Medulla oblongata (tissue), 1 donor: ENCODE results near the gene UQCC2.

Experiments used
- DNase-seq: peaks from one replicate; pipeline ENCODE4 v3.0.0-alpha.2; 2015; ENCODE audit errors: extremely low spot score

Gene UQCC2

DNA sequence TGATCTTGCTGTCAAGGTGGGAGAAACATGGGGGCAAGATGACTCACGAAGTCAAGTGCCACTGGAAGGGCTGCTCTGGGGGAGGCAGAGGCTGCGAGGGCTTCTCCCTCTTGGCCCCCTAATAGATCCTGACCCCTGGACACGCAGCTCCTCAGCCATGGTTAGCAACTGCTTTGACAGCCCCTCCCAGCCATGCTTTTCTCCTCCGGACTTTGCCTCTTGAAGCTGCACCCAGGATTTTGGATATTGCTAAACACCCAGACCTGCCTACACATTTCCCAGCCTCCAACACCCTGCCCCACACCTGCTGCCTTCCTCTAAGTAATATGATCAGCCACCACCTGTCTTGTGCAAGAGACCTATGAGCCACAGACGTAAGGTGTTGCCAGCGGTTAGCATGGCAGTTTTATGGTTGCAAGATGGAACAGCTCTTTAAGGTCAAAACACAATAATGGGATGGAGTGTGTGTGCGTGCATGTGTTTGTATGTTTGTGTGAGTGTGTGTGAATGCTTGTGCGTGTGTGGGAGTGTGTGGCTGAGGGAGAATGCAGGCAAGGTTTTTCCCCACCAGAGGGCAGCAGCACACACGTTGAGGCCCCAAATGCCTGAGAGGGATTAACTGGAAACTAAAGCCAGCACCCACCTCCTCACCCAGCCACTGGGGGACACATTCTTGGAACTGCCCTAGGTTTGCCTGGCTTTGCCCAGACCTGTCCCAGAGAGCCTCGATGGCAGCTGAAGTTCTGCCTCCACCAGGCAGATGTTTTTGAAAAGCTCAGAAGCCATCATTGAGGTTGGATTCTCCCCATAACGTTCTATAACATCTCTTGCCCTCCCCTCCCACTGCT lies 32.7 kb upstream of the UQCC2 start:
- DNase-seq, result peak; percentile 89

DNA sequence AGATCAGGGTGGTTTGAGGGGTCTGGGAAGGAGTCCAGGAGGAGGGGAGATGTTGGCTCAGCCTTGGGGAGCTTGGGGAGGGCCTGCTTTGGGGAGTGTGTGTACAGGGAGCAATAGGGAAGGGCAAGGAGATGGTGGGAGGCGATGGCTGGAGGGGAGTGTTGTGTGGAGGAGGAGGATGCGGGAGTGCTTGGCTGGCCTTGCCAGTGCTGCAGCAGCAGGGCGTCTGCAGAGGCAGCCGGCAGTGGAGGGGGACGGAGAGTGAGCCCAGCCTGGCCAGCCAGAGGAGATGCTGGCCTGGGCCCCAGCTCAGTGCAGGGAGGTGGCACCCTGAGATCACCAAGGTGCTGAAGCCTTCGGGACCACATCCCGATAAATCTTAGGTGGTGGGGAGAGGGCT lies 31.3 kb upstream of the UQCC2 start:
- no peak for DNase-seq

DNA sequence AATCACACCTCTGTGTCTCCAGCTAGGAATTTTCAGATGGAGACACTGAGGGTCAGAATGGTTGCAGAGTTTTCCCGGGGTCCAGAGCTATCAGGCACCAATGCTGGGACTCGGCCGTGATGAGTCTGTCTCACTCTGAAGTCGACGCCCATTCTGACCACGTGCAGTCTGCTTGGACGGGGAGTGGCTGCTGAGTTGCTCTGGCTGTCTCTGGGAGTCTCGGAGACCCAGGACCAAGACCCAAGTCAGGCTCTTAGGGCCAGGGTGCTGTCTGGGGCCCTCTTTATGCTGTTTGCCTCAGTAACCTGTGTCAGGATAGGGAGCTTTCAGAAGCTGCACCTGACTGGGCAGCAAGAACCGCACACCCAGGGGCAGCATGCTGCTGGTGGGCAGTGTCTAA lies 30.6 kb upstream of the UQCC2 start:
- DNase-seq, result no peak

DNA sequence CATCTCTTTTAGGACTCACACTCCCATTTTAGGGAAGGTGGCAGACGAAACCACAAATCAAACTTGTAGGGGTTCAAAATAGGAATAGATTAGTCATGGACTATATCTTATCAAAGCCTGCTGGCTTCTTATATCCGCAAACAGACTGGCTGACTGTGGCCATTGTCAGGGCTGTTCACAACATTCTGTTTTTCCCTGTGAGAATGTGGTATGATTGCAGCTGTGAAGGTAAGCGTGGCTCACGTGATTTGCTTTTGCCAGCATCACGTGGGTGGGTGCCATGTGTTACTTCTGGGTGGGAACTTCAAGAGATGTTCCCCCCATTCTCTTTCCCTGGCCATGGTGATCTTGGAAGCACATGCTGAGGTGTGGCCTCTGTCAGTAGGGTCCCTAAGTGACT lies 29.3 kb upstream of the UQCC2 start:
- no peak for DNase-seq

DNA sequence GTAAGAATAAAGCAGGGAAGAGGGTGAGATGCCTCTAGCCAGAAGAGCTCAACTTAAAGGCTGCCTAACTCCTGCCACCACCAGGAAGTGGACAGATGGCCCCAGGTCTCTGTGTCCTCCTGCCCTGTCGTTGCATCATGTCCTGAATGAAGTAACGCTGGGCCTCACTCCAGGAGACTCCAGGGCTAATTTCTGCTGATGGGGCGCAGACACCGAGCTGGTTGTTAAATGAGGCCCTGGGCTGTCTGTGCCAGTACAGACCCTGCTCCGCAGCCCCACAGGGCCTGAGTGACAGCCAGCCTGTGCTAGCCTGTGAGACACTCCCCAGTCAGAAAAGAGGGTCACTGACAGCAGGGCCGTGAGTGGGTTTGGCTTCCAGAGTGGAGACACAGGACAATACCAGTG lies 28.7 kb upstream of the UQCC2 start:
- DNase-seq, result peak; percentile 50

DNA sequence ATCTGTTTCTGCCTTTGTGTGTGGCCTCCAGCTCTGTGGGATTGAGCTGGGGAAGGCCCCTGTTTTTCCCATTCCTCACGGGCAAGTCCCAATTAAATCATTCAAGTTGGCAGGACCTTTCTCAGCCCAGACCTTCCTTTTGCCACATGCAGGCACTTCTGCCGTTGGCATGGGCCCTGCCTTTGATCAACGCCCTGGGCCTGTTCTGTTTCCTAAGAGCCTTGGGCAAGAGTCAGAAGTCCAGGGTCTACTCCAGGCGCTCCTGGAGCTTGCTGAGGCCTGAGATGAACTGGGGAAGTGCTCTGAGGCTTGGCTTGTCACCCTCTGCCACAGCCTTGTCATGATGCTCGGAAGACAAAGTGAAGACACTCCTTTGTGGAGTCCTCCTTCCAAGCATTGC lies 28.1 kb upstream of the UQCC2 start:
- DNase-seq, result no peak

DNA sequence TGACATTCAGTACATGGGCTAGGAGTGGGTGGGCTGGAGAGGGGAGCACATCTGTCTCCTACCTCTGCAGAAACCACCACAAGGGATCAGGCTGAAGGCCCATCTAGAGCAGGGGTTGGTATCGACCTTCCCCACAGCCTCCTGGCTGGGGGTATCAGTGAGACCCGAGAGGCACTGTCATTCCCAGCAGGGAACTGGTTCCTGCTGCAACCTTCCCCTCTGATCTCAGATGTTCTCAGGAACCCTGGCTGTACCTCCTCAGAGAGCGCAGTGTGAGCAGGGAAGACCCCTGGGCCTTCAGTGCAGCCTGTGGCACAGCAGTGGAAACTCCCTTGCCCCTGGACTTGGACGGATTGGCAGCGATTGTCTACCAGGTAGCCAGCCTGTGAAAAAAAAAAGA lies 27.4 kb upstream of the UQCC2 start:
- no peak for DNase-seq

DNA sequence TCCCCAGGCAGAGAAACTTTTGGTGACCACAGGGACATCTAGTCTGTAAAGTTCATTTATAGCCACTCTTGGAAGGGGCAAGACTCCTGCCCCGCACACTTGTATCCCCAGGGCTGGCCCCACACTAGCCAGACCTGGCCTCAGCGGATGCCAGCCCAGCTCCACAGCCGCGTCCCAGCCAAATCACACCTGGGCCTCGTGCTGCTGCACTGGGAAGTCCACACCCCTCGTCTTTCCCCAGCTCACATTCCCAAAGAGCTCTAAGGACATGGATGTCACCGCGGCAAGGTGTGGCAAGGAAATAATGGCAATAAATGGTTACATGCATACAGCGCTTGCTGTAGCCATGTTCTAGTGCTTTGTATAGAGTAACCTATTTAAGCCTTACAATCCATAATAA lies 26.7 kb upstream of the UQCC2 start:
- DNase-seq, result no peak

DNA sequence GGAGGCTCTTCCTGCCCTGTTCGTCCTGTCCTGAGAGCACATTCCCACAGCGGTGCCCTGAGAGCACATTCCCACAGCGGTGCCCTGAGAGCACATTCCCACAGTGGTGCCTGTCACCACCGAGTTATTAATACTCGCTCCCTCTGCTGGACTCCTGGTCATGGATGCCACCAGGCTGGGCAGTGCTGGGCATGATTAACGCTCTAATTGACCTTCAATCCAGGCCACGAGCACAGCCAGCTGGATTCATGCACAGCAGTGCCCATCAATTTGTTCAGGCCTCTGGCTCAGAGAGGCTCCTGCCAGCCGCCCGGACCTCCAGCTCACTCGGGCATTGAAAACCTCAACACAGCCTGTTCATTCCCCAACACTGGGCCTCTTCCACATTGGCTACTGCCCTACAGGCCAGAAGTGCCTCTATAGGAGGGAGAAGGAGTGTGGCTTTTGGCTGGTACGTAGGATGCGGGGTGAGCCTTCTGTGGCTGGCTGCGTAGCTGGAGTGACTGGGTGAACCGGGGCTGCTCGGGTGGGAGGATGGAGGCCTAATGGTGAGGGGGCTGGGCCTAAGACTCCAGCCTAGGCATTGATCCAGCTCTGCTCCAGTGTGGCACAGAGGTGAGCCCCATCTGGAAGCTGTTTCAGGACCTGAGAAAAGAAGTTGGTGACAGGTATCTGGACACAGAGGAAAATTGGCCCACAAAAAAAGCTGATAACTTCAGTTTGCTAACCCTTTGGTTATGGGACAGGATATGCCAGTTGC lies 25.9 kb upstream of the UQCC2 start:
- DNase-seq, result peak; percentile 23

DNA sequence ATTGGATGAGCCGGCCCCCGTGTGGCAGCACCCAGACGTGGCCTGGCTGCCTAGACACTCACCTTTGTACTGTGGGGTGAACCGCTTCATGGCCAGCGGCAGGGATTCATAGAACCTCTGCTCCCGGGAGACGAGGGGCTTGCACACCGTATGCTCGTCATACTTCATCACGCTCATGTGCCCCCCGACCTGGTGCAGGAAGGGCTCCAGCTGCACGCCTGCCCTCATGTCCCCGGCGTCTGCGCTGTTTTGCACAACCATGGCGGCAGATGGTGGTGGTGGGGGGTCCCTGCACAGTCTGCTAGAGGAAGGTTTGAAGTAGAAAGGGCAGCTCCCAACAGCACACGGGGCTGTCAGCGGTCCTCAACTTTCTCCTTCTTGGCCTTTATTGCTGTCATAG lies 23.7 kb upstream of the UQCC2 start:
- no peak for DNase-seq

DNA sequence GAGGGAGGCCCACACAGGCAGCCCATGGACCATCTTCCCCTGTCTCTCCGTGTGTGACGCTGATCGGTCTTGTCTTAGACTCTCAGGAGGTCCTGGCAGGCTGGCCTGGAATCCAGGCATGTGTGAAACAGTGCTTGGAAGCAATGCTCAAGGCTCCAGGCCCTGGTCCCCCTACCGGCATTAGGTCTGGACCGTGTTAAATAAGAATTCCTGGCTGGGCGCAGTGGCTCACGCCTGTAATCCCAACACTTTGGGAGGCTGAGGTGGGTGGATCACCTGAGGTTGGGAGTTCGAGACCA lies 22.2 kb upstream of the UQCC2 start:
- DNase-seq, result no peak

DNA sequence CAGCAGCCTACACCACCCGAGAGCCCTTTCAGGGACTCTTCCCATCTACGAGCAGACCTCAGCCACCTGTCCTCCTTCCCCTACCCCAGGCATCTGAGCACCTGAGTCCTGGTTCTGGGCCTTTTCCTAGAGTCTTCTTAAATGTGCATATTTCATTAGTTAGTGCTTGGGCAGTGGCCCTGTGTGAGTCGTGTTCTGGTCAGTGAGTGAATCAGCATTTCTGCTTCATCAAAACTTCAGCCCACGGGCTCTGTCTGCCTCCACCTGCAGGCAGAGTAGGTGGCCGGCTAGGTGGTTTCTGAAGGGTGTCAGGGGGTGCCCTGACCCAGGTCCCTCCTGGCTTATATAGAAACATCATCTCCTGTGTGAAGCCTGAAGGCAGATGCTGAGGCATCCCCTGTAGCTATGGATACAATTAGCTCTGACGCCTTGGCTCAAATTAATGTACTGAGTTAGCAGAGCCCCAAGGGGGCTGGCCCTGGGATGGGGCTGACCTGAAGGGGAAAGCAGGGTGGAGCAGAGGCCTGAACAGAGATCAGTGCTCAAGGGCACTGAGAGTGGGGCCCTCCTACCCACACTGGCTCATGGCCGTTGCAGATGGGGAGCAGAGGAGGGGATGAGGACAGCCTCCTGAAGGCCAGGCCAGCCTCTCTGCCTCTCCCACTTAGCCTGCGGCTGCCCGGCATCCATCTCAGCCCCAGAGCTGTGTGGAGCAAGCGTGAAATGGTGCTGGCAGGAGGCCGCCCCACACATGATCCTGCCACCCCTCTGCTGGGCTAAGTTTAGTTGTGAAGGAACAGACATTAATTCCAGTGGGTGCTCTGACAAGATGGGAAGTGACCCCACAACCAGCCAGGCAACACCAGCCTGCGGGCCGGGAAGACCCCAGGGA lies 21.6 kb upstream of the UQCC2 start:
- no peak for DNase-seq

DNA sequence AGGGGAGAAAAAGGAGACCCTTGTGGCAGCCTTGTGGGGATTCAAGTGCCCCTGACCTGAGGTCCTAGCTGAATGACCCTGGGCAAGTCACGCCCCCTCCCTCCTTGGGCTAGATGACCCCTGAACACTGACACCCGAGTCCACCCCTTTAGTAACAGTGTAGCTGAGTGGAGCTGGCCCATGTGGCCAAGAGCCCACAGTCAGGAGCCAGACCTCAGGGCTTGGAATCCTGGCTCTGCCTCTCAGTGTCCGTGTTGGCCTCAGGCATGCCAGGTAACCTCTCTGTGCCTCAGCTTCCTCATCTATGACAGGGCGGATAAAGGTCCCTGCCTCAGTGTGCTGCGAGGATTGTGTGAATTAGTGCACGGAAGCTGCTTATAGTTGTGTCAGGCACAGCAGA lies 20.9 kb upstream of the UQCC2 start:
- no peak for DNase-seq

DNA sequence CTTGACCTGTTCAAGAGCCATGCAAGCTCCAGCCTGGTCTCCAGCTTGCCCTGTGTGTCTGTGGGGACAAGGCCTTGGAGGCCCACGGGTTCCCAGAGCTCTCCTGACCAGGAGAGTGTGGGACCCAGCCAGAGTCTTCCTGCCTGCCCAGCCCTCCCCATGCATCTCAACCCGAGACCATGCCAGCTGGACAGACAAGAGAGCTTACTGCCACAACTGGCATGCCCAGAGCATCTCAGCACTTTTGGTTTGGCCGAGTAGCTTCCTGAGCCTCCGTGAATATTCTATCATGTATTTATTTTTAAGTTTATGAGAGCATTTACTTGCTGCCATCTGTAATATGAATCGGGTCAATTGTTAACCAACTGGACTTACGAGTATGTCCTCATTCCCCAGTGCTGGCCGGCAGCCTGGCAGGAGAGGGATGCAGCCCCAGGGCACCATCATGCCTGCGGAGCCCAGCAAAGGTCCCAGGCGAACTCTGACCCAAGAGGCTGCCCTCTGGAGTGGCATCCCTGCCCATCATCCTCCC lies 20.3 kb upstream of the UQCC2 start:
- peak; percentile 15 for DNase-seq

DNA sequence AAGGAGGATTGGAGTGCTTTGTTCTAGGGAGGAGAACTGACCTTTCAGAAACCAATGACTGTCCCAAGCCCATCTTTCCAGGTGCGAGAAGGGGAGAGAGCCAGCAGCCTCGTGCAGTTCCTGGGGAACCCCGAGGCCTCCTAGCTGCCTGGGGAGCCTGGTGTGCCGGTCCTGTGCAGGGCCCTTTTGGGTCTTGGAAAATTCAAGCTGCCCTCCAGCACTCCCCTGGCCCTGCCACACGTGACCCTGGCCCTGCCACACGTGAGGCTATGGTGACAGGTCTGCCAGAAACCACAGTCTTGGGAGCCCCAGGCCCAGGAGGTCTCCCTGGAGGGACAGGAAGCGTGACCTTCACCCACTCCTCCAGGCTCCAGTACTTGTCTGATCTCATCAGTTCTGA lies 19.5 kb upstream of the UQCC2 start:
- DNase-seq, result no peak

DNA sequence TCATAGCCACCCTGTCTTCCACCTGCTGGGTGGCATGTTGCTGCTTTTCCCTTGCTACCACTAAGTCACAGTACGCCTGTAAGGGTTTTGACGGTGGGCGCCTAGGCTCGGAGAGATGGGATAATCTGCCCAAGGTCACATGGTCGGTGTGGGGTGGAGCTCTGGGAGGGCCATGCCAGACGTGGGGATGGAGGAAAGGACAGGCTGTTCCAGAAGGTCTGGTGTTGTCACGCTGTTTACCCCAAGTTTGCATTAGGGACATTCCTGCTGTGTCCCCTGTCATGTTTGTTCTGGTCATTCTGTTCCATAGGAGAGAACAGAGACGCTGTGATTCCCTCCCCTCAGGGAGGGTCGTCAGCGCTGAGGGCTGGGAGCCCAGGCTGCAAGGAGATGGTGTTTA lies 19.1 kb upstream of the UQCC2 start:
- no peak for DNase-seq

DNA sequence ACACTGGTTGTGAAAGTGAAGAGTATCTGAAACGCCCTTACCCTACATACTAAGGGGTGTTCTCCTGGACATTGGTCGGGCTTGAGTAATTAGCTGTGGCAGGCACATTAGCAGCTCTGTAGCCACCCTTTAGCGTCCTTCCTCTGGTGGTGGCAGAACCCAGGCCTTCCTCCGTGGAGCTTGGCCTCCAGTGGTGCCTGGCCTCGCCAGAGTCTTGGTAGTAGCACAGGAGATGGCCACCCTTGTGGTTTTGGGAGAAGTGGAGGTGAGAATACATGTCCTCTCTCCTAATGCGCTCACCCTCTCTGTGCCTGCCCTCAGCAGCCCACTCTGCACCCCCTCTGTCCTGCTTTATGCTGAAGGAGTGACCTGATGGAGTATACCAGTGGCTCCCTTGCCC lies 17.6 kb upstream of the UQCC2 start:
- no peak for DNase-seq

DNA sequence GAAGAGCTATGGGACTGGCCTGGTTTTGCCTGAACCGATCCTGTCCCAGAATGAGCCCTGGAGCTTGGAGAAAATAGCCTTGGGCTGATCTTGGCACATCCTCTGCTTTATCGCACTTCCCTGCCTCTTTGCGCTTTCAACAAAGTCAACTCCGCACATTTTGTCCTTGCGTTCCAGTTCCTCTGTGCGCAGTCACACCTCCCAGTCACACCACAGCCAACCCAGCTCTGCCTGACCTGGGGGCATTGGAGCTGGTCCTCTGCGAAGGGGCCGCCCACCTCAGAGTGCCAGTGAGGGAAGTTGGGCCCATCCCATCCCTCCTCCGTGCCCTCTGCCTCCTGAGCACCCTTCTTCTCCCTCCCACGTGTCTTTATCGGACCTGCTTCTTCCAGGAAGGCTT lies 16.9 kb upstream of the UQCC2 start:
- DNase-seq, result no peak

DNA sequence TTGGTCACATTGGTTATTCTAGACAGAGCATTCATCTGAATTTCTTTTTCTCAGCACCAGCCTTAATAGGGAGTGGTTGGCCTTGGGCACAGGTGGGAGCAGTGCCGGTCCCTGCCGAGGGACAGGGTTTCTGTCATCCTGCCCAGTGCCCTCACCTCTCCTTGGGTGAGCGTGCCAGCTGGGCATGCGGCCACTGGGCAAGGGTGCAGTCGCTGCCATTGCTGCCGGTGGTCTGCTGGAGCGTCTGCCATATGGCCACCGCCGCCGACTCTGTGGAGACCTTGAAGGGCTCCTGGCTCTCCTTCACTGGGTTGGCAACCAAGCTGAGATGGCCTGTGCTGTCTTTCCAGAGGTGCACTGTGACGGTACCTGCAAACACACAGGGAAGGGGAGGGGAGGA lies 16.4 kb upstream of the UQCC2 start:
- no peak for DNase-seq

DNA sequence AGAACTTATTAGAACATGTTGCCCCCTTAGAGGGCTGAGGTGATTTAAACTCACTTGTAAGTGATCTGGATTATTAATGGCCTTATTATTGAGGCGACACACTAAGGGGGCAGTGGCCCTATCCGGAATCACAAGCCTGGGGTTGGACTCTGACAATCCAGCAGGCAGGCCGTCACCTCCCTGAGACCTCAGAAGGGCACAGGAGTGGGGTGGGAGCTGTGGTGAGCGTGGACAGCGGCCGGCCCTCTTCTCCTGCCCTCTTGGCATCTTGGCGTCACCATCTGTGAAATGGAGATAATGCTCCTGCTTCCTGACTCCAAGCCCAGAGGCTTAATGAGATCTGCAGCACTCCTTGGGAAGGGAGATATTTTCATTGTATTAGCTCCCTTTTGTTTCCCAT lies 15.6 kb upstream of the UQCC2 start:
- no peak for DNase-seq

DNA sequence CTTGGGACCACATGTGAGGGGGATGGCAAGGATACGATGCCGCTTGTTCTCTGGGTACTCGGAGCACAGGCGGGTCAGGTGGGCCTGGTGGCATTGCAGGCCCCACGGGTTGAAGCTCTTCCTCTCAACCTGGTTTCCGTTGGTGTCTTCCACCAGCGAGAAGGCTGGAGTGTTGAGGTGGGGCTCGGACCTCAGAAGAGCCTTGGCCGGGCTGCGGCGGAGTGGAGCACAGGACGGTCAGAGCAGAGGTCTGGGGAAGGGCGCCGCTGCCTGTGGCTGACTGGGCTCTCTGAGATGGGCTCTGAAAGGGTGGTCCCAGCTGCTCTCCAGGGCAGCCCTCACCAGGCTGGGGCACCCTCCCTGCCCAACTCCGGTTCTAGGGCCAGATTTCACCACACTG lies 15.2 kb upstream of the UQCC2 start:
- DNase-seq, result no peak
